DMS53 (cell line): ENCODE results near the gene PDP2.
"Not testable (repeated sequence)": the region's sequence is repeated elsewhere in the genome, so short reads cannot be mapped to it uniquely, and the experiment has no call there.

Source experiments
- DNase-seq: peaks from one replicate; lab custom pipeline; 2025; lab: John Stamatoyannopoulos, UW

The PDP2 gene

DNA sequence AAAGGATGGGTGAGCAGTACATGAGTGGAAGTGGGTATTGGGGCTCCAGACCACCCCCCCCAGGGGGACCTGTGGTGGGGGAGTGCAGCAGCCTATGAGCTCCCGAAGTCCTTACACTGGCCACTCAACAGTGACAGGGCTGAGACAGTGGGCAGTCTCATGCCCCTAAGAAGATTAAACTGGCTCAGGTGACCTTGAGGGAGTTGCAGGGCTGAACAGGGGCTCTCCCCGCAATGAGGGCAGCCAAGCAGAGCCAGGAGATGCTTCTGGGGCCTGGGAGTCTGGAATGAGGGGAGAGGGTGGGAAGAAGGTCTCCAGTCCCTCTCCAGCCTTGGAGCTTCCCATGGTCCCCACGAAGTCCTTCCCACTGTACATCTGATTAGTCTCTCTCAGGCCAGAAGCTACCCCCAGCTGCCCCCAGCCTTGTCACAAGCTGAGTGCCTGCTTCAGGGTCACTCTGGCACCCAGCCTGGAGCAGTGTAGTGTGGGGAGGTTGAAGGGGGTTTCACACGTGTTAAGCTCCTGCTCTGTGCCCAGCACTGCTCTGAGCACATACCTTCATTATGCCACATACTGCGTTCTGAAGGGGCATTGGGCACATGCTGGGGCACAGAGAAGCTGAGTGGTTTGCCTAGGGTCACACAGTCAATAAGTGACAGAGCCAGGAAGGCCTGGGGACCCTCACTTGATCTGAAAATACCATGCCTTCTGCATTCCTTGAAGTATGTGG, 39.4 kb downstream of the PDP2 start:
- no peak for DNase-seq

DNA sequence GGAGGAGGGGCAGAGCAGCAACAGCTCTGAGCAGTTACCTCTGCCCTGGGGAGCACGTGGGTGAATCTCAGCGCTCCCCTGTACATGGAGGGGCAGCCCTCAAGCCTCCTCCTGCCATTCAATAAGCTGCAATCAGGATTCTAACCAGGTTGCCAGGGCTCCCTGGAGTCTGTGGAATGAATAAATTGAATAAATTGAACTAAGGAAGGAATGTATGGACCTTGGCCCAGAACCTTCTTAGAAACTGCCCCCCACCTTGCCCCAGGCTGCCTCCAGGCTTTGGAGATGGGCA, 39.9 kb downstream of the PDP2 start:
- DNase-seq: no peak

DNA sequence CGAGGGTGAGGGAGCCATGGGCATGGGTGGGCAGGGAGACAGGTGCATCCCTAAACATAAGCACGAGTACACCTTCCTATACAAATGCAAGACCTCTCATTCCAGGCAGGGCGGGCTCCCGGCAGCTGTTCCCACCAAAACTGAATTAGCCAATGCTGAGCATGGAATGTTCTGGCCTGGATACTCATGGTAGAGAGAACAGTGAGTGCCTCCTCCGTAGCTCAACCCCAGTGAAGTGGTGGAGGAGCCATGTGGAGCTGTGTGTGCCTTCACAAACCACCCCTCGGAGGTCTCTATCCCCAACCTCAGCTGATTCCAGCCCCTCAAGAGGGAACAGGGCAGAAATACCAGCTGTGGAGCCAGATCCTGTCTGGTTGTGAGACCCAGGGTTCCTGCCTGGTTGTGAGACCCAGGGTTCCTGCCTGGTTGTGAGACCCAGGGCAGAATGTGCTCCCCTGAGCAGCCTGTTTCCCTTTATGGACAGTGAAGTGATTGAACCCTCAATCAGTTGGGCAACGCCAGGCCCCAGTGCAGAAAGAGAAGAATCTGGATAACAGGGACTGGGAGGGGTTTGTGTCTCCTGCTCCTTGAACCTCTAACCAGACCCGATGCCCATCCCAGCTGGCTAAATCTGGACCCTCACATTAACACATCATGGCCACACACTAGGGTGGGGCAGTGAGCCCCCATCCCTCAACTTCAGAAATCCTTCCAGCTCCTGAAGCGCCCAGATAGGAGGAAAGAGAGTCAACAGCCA, 40.8 kb downstream of the PDP2 start:
- no peak for DNase-seq

DNA sequence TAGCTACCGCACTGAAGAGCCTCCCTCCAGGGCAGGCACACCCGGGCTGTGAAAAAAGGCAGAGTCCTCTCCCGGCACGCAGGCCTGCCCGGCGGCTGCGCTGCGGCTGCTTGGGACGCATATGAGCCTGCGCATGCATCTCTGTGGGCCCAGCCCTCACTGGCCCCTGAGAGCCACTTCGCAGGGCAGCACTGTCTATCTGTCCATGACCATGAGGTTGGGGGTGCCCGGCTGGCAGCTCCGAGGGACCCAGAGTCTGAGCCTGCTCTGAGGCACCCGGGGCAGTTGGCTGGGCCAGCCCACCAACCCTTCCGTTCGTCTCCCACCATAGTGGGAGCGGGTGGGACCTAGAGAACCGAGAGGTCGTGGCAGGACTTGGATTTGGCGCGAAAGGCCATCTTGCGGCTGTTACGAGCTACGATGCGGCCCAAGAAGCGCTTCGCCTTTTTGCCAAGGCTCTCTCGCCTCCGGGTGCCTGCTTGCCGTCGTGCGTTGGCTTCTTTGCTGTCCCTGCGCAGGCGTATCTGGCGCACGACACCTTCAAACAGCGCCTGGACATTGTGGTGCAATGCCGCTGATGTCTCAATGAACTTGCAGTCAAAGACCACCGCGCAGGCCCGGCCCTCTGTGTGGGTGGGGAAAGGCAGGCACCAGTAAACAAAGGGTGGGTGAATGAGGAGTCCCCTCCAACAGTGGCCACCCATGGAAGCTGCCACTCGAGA, 41.6 kb downstream of the PDP2 start:
- DNase-seq: no peak

DNA sequence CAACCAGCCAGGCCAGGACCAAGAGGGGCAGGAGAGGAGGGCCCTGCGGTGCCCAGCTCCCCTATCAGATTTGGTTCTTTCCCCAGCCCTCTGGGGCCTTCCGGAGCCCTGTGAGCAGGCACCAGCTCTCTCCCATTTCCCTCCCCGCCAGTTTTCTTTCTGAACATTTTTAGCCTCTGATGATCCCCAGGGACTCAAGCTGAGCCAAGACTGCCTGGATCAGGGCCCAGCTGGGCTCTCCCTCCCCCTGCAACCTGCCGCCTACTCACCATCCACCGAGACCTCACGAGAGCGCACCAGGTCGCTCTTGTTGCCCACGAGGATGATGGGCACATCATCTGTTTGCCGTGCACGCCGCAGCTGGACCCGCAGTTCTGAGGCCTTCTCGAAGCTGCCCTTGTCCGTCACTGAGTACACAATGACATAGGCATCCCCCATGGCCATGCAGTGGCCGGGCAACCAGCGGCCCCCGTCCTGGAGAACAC, 43.0 kb downstream of the PDP2 start:
- DNase-seq: peak; percentile 24

DNA sequence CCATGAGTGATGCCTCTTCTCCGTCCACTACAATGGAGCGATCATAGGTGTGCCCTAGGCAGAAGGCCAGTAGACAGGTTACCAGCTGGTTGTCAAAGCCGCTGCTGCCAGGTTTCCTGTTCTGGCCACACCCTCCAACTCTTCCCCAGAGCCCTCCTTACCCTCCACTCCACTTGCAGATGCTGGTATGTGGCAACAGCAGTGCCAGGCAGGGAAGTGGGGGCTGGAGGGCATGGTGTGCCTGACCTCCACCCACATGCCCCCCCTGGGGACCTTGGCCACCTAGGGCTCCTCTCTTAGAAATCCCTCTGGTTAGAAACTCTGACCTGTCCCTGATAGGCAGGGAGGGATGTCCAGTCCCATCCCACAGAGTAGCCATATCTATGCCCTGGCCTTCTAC, 43.6 kb downstream of the PDP2 start:
- DNase-seq: peak; percentile 50

DNA sequence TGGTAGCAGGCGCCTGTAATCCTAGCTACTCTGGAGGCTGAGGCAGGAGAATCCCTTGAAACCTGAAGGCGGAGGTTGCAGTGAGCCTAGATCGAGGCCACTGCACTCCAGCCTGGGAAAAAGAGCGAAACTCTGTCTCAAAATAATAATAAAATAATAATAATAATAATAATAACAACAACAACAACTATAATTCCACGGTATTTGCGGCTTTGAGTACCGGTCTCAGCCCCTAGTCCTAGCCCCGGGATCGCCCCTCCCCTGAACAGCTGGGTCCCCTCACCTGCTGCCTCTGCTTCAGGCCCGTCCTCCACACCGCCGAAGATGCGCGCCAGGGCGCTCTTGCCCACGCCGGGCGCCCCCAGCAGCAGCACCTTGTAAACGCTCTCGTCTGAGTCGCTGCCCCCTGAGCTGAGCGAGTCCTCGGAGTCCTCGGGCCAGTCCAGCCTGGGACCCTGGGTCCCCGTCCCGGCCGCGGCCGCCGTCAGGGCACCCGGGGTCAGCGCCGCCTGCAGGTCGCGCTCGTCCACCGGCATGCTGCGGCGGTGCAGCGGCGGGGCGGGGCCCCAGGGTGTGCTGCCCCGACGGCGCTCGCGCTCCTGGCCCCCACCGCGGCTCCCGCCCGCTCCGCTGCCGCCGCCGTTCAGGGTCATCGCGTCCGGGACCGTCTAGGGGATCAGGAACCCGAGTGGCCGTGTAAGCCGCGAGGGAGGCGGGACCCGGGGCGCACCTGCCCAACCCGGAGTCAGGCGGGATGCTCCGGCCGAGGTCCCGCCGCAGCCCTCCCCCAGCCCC, 44.4 kb downstream of the PDP2 start:
- DNase-seq: peak; percentile 69

DNA sequence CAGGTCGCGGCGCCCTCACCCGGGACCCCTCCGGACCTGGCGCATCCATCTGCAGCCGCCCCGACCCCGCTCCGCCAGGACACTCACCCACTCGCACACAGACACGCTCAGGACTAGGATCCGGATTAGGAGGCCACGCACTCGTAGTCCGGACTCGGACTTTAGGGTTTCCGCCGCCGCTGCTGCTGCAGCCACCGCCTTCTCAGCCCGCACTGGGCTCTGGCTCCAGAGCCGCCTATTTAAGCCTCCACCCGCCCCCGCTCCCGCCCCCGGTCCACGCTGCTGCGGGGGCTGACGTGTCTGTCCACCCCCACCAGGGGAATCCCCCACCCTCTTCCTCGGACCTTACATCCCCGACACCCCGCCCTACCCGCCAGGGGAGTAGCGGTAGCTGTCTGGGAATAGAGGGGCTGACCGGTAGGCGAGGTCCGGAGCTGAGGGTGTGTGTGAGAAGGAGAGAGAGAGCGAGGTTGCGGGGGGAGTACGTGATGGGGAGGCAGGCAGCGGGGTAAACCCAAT, 45.1 kb downstream of the PDP2 start, which contains the start of gene RRAD:
Gene RRAD (minus strand): TSS at position 214 of the 519 bp plus-strand sequence. CDS start 356 bp downstream, outside the sequence.
- DNase-seq: peak; percentile 27

DNA sequence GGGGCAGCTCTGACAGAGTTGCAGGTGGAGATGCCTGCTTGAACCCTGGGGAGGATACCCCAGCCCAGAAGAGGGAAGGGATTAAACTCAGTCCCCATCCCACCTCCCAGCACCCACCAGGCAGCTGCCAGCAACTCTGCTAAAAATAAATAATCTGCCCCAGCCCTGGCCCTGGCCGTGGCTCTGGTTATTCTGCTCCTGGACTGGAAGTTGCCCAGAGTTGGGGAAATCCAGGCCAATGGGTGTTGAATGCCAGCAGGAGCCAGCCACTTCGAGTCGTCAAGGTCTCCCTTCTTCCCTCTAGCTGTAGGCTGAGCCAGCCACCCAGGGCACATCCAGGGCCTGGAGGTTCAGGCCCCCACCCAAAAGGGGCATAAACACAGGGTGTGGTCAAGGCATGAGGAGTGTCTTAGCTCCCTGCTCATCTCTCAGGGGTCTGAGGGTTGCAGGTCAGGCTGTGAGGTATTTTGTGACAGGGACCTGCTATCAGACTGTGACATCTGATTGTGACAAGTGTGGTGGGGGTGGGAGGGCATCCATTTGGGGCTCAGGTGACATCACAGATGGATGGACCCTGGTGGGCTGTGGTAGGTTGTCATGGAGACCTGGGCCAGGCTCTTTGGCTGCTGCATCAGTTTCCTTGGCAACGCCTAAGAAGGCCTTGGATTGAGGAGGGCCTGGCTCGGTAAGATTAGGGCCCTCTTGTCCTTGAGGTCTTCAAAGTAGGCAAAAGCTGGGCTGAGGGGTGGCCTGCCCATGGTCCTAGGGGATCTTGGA, 46.0 kb downstream of the PDP2 start:
- peak; percentile 13 for DNase-seq

DNA sequence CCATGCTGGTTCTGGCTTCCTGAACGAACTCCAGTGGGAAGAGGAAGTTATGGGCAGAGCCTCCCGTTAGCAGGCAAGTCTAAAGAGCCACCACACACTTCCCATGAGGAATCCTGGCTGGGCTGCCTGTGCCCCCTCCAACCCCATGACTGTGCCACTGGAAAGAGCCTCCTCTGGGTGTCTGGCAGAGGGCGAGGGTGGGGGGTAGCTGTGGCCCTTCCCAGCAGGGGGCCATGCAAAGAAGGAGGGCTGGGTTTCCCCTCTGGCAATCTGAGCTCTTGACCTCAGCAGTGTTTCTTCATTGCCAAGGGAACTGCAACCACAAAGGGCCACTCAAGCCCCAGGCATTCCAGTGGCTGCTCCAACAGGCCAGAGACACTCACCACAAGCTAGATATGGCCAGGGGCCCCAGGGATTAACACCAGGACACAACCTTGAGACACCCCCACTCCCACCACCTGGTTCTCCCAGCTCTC, 46.7 kb downstream of the PDP2 start:
- peak; percentile 73 for DNase-seq

DNA sequence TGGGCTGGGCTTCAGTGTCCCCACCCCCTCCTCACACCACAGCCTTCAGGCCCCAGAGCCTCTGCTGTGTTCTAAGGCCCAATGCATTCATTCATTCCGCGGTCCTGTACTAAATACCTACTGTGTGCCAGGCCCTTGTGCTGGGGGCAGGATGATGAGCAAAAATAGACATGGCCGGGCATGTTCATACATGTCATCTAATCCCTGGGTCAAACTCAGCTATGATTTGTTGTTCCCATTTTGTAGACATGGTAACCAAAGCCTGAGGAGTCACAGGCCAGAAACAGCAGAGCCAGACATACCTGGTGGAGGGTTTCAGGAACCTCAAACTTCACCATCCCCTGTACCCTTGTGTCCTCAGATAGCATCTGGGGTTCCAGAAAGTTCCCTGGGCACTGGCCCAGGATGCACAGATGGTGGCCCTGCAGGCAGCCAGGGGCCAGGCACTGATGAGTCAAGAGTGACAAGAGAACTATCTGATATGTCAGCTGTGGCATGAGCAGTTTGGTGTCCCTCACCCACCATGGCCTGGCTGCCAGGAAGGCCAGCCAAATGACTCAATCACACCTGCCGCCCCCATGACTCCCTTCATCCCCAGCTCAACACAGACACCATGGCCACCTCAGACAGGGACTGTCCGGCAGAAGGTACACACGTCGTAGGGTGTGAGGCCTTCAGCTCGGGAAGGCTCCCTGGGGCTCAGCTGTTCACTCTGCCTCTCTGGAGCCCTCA, 47.8 kb downstream of the PDP2 start:
- peak; percentile 44 for DNase-seq

DNA sequence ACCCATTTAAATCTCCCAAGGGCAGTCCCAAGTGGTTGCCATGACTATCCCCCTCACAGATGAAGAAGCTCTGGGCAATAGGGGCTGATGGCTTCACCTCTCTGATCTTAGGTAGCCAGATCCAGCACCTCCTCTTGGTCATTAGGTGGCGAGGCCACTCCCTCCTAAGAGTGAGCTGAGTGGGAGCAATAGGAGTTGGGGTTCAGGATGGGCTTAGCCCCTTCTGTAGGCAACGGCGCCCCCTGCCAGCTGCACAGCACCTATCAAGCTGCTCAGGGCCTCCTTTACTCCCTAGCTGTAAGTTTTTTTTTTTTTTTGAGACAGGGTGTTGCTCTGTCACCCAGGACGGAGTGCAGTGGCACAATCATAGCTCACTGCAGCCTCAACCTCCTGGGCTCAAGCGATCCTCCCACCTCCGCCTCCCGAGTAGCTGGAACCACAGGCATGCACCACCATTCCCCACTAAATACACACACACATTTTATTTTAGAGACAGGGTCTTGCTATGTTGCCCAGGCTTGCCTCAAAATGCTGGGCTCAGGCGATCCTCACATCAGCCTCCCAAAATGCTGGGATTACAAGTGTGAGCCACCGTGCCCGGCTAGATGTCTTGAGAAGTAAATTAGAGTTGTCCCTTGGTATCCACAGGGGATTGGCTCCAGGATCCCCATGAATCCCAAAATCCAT, 48.5 kb downstream of the PDP2 start:
- DNase-seq: peak; percentile 46

DNA sequence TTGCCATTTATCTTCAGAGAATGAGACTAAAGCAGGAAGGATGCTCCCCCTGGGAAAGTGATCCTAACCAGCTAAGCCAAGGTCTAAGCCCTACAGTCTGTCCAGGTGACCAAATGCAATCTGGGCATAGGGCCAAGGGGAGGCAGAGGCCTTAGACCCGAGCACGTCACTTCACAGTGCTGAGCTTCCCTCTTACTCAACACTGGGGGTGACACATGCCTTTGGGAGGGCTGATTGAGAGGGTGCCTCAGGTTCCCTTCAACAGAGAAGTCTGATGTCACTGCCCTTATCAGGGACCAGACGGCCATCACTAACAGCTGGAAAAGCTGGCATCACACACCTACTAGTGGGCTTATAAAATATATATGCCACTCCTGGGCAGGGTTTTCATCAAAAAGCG, 49.9 kb downstream of the PDP2 start:
- peak; percentile 66 for DNase-seq

DNA sequence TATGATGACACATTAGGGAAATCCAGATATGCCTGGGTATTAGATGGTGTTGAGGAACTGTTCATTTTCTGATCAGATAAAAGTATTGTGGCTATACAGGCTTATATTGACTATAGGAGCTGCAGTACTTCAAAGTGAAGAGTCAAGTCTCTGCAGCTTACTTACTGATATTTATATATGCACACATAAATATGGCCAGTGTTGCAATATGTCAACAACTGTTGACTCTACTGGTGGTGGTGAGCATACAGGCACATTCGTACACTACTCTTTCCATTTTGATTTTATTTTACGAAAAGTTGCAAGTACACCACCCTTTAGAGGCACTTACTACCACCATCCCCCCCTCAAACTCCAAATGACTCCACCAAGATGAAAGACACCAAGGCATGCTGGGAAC, 51.4 kb downstream of the PDP2 start:
- DNase-seq: no peak

DNA sequence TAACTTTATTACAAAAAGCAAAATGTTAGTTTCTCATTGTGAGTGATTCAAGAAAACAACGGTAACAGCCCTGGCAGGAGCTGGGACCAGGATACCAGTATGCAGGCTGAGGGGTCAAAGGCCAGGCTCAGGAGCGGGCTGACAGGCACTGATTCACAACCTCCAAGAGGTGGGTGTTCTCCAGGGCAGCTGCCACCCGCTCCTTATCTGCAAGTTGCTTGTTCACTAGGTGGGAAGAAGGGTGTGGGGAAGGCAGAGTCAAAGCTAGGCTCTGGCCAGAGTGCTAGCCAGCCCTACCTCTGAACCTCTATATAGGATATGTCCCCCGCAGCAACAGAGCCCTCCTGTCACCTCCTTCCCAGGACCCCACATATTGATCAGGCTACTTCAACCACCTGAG, 51.8 kb downstream of the PDP2 start:
- DNase-seq: no peak

DNA sequence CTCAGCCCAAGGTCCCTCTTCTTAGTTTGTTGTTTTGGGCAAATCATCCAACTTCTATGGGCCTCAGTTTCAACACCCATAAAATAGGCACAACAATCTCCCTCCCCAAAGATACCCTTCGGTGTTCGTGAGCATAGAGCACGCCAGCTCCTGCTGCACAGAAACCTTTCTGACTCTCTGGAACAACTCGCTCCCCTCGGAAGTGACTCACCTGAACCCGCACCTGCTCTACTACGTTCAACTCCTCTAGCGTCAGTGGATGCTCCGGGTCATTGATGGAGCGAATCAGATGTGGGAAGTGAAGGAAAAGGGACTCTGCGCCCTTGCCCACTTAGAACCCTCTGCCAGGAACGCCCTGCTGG, 53.4 kb downstream of the PDP2 start:
- peak; percentile 85 for DNase-seq

DNA sequence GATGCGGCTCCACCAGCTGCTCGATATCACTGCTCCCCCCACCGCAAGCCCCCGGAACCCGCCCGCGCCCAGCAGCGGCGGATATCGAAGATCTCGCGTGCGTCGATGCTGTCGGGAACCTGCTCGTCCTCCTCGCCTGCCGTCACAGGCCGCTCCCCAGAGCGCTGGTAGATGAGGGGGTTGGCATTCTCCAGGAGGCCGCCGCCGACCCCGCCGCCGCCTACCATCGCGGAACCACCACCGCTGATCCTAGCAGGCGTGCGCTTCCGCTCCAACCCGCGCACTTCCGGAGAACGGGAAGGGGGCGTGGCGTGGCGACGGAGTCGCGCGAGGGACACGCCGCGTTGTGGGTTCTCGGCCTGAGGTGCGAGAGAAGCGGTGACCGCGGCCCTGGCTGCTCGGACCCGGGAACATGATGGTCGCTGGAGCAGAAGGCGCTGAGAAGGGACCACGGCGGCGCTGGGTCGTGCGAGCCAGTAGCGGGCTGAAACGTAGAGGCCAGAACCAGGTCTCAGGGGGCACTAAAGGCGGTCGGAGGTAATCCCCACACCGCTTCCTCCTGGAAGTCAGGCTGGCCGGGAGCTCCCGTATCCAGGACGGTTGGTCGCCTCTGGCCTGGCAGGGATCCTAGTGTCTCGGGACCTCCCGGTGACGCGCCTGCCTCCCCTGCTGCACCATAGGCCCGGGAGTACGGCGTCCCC, 54.0 kb downstream of the PDP2 start, which contains the start of gene CIAO2B:
Gene CIAO2B (minus strand): TSS at position 265 of the 701 bp plus-strand sequence. CDS start 38 bp downstream, at position 227.
- DNase-seq: peak; percentile 91

DNA sequence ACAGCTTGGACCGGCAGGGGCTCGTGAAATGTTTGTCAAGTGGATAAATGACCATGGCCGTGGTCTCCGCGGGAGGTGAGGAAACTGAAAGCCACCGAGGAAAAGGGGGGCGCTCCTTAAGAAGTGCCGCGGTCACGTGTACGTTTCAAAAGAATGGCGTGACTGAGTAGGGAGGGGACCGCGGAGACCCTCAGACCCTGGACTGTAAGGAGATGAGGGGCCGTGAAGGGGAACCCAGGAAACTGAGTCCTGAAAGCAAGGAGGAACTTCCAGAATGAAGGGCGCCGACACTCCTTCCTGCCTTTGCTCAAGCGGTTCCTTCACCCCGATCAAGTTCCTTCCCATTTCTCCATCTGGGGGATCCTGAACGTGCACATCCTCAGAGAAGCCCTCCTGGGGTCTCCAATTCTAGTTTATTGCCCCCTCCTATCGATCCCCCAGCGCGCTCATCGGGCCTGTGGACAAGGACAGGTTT, 54.6 kb downstream of the PDP2 start:
- DNase-seq: not testable (repeated sequence)
